ENCODE measurements around the gene TNK1. TPM values are rescaled to one million over a fixed set of nuclear protein-coding genes. Genes with fewer than 3 reads are reported as not detected.
A peak's percentile ranks its signal among the peaks of the same experiment; 100 is the strongest.

Gene TNK1
- total RNA-seq, 4 donors from 2014 or later: 15.3 to 42.9 (median 20.7) TPM

DNA sequence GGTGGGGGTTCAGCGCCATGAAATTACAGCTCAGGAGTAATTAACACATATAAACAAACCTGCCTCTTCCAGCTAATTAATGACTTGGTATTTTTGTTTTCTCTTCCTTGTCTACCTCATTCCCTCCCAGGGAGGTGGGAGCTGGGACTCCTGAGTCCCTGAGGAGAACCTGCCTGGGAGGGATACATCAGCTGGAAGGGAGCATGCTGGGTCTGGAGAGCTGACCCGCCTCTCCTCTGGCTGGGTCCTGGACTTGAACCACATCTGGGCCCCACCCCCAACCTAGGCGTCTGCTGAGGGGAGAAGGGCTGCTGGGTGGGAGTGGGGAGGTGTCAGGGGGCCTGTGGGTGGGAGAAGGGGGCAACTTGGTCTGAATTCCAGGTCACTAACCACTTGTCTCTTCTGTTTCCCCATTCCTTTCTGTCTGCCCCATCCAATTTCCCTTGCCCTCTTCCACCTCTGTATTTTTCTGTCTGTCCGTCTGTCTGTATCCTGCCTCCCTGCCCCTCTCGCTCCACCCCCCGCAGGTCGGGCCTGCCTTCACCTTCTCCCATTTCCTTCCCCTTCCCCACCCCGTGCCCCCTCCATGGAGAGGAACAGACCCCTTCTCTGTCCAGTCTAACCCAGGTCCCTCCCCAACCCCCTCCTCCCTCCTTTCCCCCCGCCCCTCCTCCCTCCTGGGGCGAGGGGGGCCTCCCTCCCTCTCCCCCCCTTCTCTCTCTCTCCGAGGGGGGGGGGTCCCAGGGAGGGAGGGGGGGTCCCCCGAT, 26.8 kb downstream of the TNK1 start, which contains the start of gene NLGN2:
TSS of gene NLGN2 (plus strand) at position 361 of the 767 bp plus-strand sequence. CDS start 411 bp downstream, outside the sequence.
- peak in 1 of 2 donors; percentile 62 for DNase-seq (ENCODE audit: low spot score in 2 of 2)
- Histone ChIP-seq H3K27ac (no peak within 1 kb of the TSS), H3K27me3 (no peaks in the 10 kb centered on the region), H3K9me3 (no peaks in the 10 kb centered on the region), H3K36me3 (peaks cover 12% of the 10 kb centered on the region), H3K4me1 (peaks cover 31% of the 10 kb centered on the region), H3K4me3 (no peak within 1 kb of the TSS)
- no peak for TF ChIP-seq EP300 (IDR thresholded peaks at IDR 0.05)
- no peak for TF ChIP-seq POLR2AphosphoS5 (IDR thresholded peaks at IDR 0.05)
- TF ChIP-seq, protein P1, sequence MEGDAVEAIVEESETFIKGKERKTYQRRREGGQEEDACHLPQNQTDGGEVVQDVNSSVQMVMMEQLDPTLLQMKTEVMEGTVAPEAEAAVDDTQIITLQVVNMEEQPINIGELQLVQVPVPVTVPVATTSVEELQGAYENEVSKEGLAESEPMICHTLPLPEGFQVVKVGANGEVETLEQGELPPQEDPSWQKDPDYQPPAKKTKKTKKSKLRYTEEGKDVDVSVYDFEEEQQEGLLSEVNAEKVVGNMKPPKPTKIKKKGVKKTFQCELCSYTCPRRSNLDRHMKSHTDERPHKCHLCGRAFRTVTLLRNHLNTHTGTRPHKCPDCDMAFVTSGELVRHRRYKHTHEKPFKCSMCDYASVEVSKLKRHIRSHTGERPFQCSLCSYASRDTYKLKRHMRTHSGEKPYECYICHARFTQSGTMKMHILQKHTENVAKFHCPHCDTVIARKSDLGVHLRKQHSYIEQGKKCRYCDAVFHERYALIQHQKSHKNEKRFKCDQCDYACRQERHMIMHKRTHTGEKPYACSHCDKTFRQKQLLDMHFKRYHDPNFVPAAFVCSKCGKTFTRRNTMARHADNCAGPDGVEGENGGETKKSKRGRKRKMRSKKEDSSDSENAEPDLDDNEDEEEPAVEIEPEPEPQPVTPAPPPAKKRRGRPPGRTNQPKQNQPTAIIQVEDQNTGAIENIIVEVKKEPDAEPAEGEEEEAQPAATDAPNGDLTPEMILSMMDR (IDR thresholded peaks at IDR 0.05): no peak
- no peak for TF ChIP-seq POLR2A (IDR thresholded peaks at IDR 0.05)
- WGBS: 66% methylated on average over 11 of the region's 12 CpGs

DNA sequence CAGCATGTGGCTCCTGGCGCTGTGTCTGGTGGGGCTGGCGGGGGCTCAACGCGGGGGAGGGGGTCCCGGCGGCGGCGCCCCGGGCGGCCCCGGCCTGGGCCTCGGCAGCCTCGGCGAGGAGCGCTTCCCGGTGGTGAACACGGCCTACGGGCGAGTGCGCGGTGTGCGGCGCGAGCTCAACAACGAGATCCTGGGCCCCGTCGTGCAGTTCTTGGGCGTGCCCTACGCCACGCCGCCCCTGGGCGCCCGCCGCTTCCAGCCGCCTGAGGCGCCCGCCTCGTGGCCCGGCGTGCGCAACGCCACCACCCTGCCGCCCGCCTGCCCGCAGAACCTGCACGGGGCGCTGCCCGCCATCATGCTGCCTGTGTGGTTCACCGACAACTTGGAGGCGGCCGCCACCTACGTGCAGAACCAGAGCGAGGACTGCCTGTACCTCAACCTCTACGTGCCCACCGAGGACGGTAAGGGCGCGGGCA, 27.4 kb downstream of the TNK1 start:
- no peak overlapping the region for H3K4me3 ChIP-seq
- TF ChIP-seq EP300 (IDR thresholded peaks at IDR 0.05): no peak
- TF ChIP-seq, protein P1 (IDR thresholded peaks at IDR 0.05): no peak
- no peaks in the 10 kb centered on the region for H3K9me3 ChIP-seq
- peaks cover 24% of the 10 kb centered on the region for H3K4me1 ChIP-seq
- no peak overlapping the region for H3K27ac ChIP-seq
- WGBS: 55% methylated on average over 37 of the region's 58 CpGs
- no peaks in the 10 kb centered on the region for H3K27me3 ChIP-seq
- DNase-seq (ENCODE audit: low spot score in 2 of 2): peak in 1 of 2 donors; percentile 48
- H3K36me3 ChIP-seq: peaks cover 12% of the 10 kb centered on the region

DNA sequence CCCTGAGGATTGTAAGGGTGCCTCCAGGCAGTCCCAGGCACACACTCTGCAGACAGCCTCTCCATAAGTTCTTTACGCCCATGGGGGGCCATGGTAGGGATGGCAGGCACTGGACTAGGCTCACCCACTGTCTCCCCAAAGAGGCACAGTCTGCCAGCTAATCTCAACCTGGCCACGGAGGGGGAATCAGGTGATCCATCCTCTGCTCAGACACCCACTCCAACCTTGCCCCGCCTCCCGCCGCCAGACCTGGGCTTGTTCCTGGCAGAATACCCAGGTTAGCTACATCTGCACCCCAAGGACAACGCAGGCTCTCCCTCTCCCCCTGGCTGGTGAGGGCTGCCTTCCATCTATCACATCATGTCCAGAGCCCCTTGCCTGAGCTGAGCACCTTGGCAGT, 28.0 kb downstream of the TNK1 start:
- Histone ChIP-seq H3K36me3 (peaks cover 12% of the 10 kb centered on the region), H3K27me3 (no peaks in the 10 kb centered on the region), H3K4me3 (no peak overlapping the region), H3K27ac (no peak overlapping the region), H3K9me3 (no peaks in the 10 kb centered on the region), H3K4me1 (peaks cover 22% of the 10 kb centered on the region)
- TF ChIP-seq POLR2AphosphoS5 (IDR thresholded peaks at IDR 0.05): no peak
- no peak for TF ChIP-seq EP300 (IDR thresholded peaks at IDR 0.05)
- TF ChIP-seq, protein P1 (IDR thresholded peaks at IDR 0.05): no peak
- no peak for TF ChIP-seq POLR2A (IDR thresholded peaks at IDR 0.05)
- peak in 1 of 2 donors; percentile 50 for DNase-seq (ENCODE audit: low spot score in 2 of 2)
- 73% methylated on average over 6 of the region's 6 CpGs for WGBS

DNA sequence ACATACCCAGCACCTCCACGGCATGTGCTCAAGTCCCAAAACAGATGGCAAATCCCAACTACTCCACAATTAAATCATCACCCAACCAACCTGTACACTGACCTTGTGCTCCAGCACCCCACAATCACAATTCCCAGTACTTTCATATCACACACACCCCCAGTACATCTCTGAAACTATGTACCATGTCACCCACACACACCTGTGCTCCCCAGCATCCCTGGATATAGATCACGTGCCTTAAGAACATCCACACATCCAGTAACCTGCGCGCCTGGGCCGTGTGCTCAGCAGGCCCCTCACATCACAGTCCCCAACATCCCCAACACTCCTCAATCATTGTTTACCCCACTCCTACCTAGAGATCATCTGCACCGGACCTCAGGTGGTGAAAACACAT, 28.8 kb downstream of the TNK1 start:
- TF ChIP-seq, protein P1 (IDR thresholded peaks at IDR 0.05): no peak
- no peak for TF ChIP-seq POLR2A (IDR thresholded peaks at IDR 0.05)
- Histone ChIP-seq H3K36me3 (peaks cover 14% of the 10 kb centered on the region), H3K4me3 (no peak overlapping the region), H3K4me1 (peaks cover 19% of the 10 kb centered on the region), H3K9me3 (no peaks in the 10 kb centered on the region), H3K27ac (no peak overlapping the region), H3K27me3 (no peaks in the 10 kb centered on the region)
- no peak for DNase-seq (ENCODE audit: low spot score in 2 of 2)
- 93% methylated on average over 6 of the region's 6 CpGs for WGBS

DNA sequence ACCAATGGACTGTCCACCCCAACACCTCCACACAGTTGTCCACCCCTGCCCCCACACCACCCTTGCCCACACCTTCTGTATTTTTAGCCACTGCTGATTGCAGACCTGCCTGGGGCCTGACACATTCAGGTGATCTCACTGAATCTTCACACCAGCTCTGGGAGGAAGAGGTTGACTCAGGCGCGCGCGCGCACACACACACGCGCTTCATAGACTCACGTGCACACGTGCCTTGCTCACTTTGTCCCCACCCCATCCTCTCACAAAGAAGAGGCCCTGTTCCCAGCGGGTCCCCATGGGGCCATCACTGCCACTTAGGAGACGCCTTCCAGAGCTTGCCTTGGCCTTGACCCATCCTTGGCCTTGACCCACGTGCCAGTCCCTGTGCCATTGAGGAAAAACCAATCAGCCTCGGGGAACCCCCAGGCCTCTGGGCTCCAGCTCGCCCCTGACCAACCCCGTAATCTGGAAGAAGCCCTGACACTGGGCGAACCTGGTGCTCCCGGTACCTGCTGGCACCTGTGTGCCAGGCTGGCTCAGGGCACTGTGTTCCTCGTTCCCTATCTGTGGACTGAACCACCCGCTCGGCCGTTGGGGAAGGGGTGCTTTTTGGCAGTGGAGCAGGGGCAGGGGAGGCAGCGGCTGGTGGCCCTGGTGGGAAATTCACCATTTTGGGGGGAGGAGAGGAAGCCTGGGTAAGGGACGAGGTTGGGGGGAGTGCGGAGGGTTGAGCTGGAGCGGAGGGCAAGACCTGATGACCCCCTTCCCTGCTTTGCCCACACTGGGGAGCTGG, 29.9 kb downstream of the TNK1 start:
- Histone ChIP-seq H3K4me1 (peaks cover 8% of the 10 kb centered on the region), H3K27ac (no peak overlapping the region), H3K36me3 (peaks cover 22% of the 10 kb centered on the region), H3K4me3 (no peak overlapping the region), H3K9me3 (no peaks in the 10 kb centered on the region), H3K27me3 (no peaks in the 10 kb centered on the region)
- no peak for DNase-seq (ENCODE audit: low spot score in 2 of 2)
- no peak for TF ChIP-seq POLR2A (IDR thresholded peaks at IDR 0.05)
- TF ChIP-seq, protein P1 (IDR thresholded peaks at IDR 0.05): no peak
- no peak for TF ChIP-seq POLR2AphosphoS5 (IDR thresholded peaks at IDR 0.05)
- TF ChIP-seq EP300 (IDR thresholded peaks at IDR 0.05): no peak
- WGBS: 94% methylated on average over 22 of the region's 25 CpGs

All from suprapubic skin (tissue), 4 donors.